Keratinocyte (primary cell): ENCODE data around the gene SLC19A1. TPM values are rescaled to one million over a fixed set of nuclear protein-coding genes. Genes with fewer than 3 reads are reported as not detected.

ENCODE experiments used
- DNase-seq: peaks from one replicate; pipeline ENCODE4 v3.0.0-alpha.2; 2011; ENCODE audit warnings: low read depth, missing footprints, low spot score
- FAIRE-seq: peaks from 2 replicates; lab custom pipeline; 2011; peaks lifted over from hg19 to GRCh38; lab: Jason Lieb, UNC
- H2AFZ ChIP-seq: 2 replicates; pipeline ENCODE4 v1.6.0; 2012; ENCODE audit warnings: low read length, control low read depth, inconsistent platforms; ENCODE audit not compliant: control insufficient read depth
- H3K27ac ChIP-seq: 2 replicates; pipeline ENCODE4 v1.5.1; 2011; ENCODE audit warnings: low read length; ENCODE audit not compliant: control insufficient read depth, insufficient read depth
- H3K27me3 ChIP-seq: 3 replicates; pipeline ENCODE4 v1.6.0; 2011; ENCODE audit warnings: low read length; ENCODE audit not compliant: control insufficient read depth, insufficient read depth; ENCODE audit errors: extremely low read depth
- H3K36me3 ChIP-seq, 2 experiments: 2 replicates in 1 of 2; 3 replicates in 1 of 2; pipeline ENCODE4 v1.5.1; 2011; ENCODE audit warnings: low read length in 2 of 2, mild to moderate bottlenecking in 1 of 2; ENCODE audit not compliant: control insufficient read depth in 2 of 2, insufficient read depth in 2 of 2; ENCODE audit errors: extremely low read depth in 1 of 2
- H3K4me1 ChIP-seq: 3 replicates; pipeline ENCODE4 v1.5.1; 2011; ENCODE audit warnings: low read length; ENCODE audit not compliant: control insufficient read depth, insufficient read depth; ENCODE audit errors: extremely low read depth
- H3K4me2 ChIP-seq: 3 replicates; pipeline ENCODE4 v1.6.0; 2011; ENCODE audit warnings: low read depth, low read length; ENCODE audit not compliant: control insufficient read depth, insufficient read depth; ENCODE audit errors: extremely low read depth
- H3K4me3 ChIP-seq, 3 experiments: fragments of 200-600 bp in 1 of 3; sonication (generic) in 1 of 3; 2 replicates in 2 of 3; 3 replicates in 1 of 3; pipeline ENCODE4 v1.5.1; 2011 to 2016; ENCODE audit warnings: low read length in 3 of 3, mild to moderate bottlenecking in 3 of 3, control low read depth in 2 of 3, inconsistent platforms in 1 of 3, low read depth in 1 of 3, mixed read lengths in 1 of 3, mixed run types in 1 of 3, moderate library complexity in 1 of 3; ENCODE audit not compliant: control insufficient read depth in 2 of 3, insufficient read depth in 2 of 3; ENCODE audit errors: extremely low read depth in 1 of 3
- H3K79me2 ChIP-seq: 2 replicates; pipeline ENCODE4 v1.6.0; 2012; ENCODE audit warnings: low read length; ENCODE audit not compliant: control insufficient read depth, insufficient read depth
- H3K9ac ChIP-seq: 3 replicates; pipeline ENCODE4 v1.6.0; 2011; ENCODE audit warnings: low read length; ENCODE audit not compliant: control insufficient read depth, insufficient read depth; ENCODE audit errors: extremely low read depth
- H3K9me1 ChIP-seq: 3 replicates; pipeline ENCODE4 v1.6.0; 2011; ENCODE audit warnings: low read length; ENCODE audit not compliant: control insufficient read depth, insufficient read depth; ENCODE audit errors: extremely low read depth
- H3K9me3 ChIP-seq: 2 replicates; pipeline ENCODE4 v1.5.1; 2012; ENCODE audit warnings: low read depth, low read length; ENCODE audit not compliant: control insufficient read depth
- H4K20me1 ChIP-seq: 3 replicates; pipeline ENCODE4 v1.6.0; 2011; ENCODE audit warnings: low read length; ENCODE audit not compliant: control insufficient read depth, insufficient read depth; ENCODE audit errors: extremely low read depth
- CTCF ChIP-seq, 3 experiments: IDR thresholded peaks in 1 of 3; conservative IDR thresholded peaks in 1 of 3; optimal IDR thresholded peaks in 1 of 3; 2 replicates in 2 of 3; 3 replicates in 1 of 3; pipeline versions ENCODE3 to v1.5.1; 2011; ENCODE audit warnings: low read length in 3 of 3, mild to moderate bottlenecking in 3 of 3, moderate library complexity in 2 of 3, control low read depth in 1 of 3, inconsistent platforms in 1 of 3; ENCODE audit not compliant: insufficient read depth in 2 of 3; ENCODE audit errors: extremely low read depth in 1 of 3
- EZH2 ChIP-seq: IDR thresholded peaks from one replicate; pipeline ENCODE4 v1.6.1; 2012; ENCODE audit warnings: inconsistent platforms, mild to moderate bottlenecking, low read length, moderate library complexity
- dilution Hi-C: fragments of 300-500 bp; cut with MboI; formaldehyde crosslinking; loops from one replicate; pipeline ENCODE4 v1.7.0; 2020; ENCODE audit warnings: low sequenced_read_pairs; ENCODE audit not compliant: extremely low pct_ligation_motif_present
- polyA plus RNA-seq, 5 experiments: library from polyadenylated mRNA; depleted of rRNA in 3 of 5; stranded (reverse) in 3 of 5; stranded (forward) in 1 of 5; unstranded in 1 of 5; fragments of >200 nt; gene quantifications; 1 replicate in 1 of 5; 2 replicates in 3 of 5; 3 replicates in 1 of 5; pipeline versions ENCODE4 v1.2.1 to v1.2.3, GENCODE V29; 2011 to 2012; ENCODE audit warnings: missing spikeins in 2 of 5, low read depth in 1 of 5, low replicate concordance in 1 of 5

The SLC19A1 gene
- polyA plus RNA-seq, 1 donor (not counting 4 experiments of a cell fraction or from before 2014, with no cell fraction given): 3.8 TPM

GRCh38 chr21:45457832-45458172 lies 84.4 kb downstream of the SLC19A1 start:
- H4K20me1 ChIP-seq: peaks cover 13% of the 10 kb centered on the region
- no peak overlapping the region for H3K9ac ChIP-seq
- H3K9me3 ChIP-seq: no peaks in the 10 kb centered on the region
- peaks cover 26% of the 10 kb centered on the region for H3K4me1 ChIP-seq
- no peaks in the 10 kb centered on the region for H3K9me1 ChIP-seq
- no peak overlapping the region for H2AFZ ChIP-seq
- FAIRE-seq (no peak), DNase-seq (no peak)
- dilution Hi-C loops: no loop called here
- no peak overlapping the region for H3K4me2 ChIP-seq
- TF ChIP-seq CTCF (optimal IDR thresholded peaks at IDR 0.05 in 1 of 3, IDR thresholded peaks at IDR 0.05 in 1 of 3, conservative IDR thresholded peaks at IDR 0.05 in 1 of 3; ENCODE audit: extremely low read depth in 1 of 3, insufficient read depth in 2 of 3, low read length in 3 of 3) (no peak), EZH2 (no peak)
- H3K4me3 ChIP-seq: no peak overlapping the region
- H3K27me3 ChIP-seq: no peaks in the 10 kb centered on the region
- H3K27ac ChIP-seq: no peak overlapping the region
- H3K36me3 ChIP-seq: peaks cover 0 to 3% of the 10 kb centered on the region in 2 experiments
- H3K79me2 ChIP-seq: peaks cover 8% of the 10 kb centered on the region

- Histone ChIP-seq H4K20me1 (peaks cover 13% of the 10 kb centered on the region), H3K9ac (no peak overlapping the region), H3K27ac (no peak overlapping the region), H2AFZ (no peak overlapping the region), H3K4me2 (no peak overlapping the region), H3K9me1 (no peaks in the 10 kb centered on the region), H3K4me1 (peaks cover 26% of the 10 kb centered on the region), H3K9me3 (no peaks in the 10 kb centered on the region), H3K79me2 (peaks cover 11% of the 10 kb centered on the region), H3K4me3 (no peak overlapping the region), H3K27me3 (no peaks in the 10 kb centered on the region), H3K36me3 (peaks cover 0 to 3% of the 10 kb centered on the region in 2 experiments)
- dilution Hi-C loops: no loop called here
- DNase-seq: no peak
- FAIRE-seq: no peak
- TF ChIP-seq EZH2 (no peak), CTCF (optimal IDR thresholded peaks at IDR 0.05 in 1 of 3, IDR thresholded peaks at IDR 0.05 in 1 of 3, conservative IDR thresholded peaks at IDR 0.05 in 1 of 3; ENCODE audit: extremely low read depth in 1 of 3, insufficient read depth in 2 of 3, low read length in 3 of 3) (no peak)
These were observed 84.9 kb downstream of the SLC19A1 start for GRCh38 chr21:45457161-45457831.
